Raji (cell line): ENCODE data around the gene STEAP1B.

Experiments used
- POLR2A ChIP-seq: IDR thresholded peaks from 2 replicates; pipeline ENCODE4 v1.6.1; 2011; ENCODE audit warnings: low read depth, low read length, control low read depth; ENCODE audit not compliant: insufficient read depth

Gene STEAP1B

GRCh38 chr7:22447762-22448161, 52.2 kb downstream of the STEAP1B start:
- TF ChIP-seq POLR2A = no peak

DNA sequence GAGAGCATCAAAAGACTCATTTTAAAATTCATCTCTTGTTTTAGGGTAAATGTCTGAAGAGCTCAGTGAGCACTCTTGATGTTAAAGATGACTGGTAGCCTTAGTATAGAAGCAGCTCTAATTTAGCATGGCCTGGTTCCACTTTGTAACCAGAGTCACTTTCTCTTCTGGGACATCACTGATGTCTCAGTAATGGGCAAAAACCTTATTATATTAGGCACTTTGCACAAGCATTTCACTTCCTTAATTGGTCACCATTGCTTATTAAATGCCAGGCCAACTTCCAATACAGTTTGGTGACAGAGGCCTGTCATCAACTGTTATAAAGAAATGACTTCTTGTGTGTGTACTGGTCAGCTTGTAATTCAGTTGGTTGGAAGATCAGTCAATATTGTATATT, 53.0 kb downstream of the STEAP1B start:
- no peak for TF ChIP-seq POLR2A

GRCh38 chr7:22445853-22446252, 54.1 kb downstream of the STEAP1B start:
- TF ChIP-seq POLR2A = no peak

- no peak for TF ChIP-seq POLR2A
Measured at GRCh38 chr7:22445140-22445743, 54.7 kb downstream of the STEAP1B start.

- no peak for TF ChIP-seq POLR2A
Measured at GRCh38 chr7:22444181-22444971, 55.6 kb downstream of the STEAP1B start.

DNA sequence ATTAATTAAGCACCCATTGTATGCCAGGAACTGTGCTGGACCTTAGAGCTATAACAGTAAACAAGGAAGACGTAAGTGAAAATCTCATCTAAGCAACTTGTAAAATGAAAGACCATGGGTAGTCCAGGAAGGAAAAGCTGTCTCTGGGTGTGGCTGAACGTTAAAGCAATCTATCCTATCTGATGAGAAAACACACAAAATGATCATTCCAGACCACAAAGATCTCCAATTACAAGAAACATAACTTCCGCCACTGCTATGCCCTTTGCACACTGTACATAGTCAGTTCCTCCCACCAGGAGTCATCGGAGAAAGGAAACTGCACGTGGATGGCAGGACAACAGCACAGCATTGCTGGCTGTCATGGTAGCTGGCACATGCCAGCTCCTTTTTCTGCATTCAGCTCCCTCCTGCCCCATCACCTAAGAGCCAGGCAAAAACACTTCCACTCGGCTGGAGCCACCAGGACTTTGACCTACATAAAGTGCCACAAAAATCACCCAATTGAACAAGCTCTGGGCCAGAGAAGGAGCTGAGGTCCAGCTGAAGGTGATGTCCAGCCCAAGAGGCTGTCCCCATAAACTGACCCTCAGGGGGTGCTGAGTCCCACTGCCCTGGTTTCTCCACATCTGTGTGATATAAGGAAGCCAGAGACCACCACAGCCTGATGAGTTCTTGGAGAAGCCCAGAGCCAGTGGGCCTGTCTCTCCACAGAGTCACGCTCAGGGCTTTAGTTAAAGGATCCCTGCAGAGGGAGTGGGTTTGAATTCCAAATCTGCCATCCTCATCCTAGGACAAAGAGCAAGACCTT, 56.4 kb downstream of the STEAP1B start:
- no peak for TF ChIP-seq POLR2A

- TF ChIP-seq POLR2A = no peak
Measured at GRCh38 chr7:22442882-22443369, 57.1 kb downstream of the STEAP1B start.

GRCh38 chr7:22442187-22442881, 57.7 kb downstream of the STEAP1B start:
- no peak for TF ChIP-seq POLR2A

DNA sequence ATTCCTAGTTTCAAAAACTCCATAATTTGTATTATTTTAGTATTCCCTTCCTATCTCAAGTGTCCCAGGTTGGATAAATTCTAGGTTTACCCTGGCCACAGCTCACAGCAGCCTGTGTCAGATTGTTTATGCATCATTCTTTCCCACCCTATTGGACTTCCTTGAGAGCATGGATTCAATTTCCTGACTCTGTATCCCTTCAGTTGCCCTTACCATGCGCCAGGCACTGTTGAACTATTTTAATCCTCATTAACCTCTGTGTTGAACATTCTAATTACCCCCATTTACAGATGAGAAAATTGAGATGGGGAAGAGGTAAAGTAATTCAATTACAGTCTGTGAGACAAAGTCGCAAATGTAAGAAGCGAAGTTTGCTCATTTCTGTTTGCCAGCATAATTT, 58.8 kb downstream of the STEAP1B start:
- TF ChIP-seq POLR2A = no peak

GRCh38 chr7:22438994-22439393, 61.0 kb downstream of the STEAP1B start:
- TF ChIP-seq POLR2A = no peak

DNA sequence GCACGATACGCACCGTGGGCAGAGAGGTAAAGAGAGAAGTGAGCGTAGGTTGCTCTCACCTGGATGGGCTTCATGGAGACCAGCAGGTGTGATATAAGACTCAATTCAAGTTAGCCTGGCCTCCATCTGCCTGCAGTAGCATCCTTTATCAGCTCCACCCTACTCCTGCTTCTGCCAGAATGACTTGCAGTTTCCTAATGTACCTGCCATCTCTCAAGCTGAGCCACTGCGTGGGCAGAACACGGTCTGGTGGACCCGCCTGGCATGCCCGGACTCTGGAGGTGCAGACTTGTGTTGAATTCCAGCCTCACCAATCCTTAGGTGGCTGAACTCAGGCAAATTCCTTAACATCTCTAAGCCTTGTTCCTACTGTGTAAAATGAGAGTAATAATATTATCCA, 64.3 kb downstream of the STEAP1B start:
- no peak for TF ChIP-seq POLR2A

GRCh38 chr7:22435105-22435504, 64.9 kb downstream of the STEAP1B start:
- no peak for TF ChIP-seq POLR2A

GRCh38 chr7:22433710-22434460, 66.1 kb downstream of the STEAP1B start:
- no peak for TF ChIP-seq POLR2A

DNA sequence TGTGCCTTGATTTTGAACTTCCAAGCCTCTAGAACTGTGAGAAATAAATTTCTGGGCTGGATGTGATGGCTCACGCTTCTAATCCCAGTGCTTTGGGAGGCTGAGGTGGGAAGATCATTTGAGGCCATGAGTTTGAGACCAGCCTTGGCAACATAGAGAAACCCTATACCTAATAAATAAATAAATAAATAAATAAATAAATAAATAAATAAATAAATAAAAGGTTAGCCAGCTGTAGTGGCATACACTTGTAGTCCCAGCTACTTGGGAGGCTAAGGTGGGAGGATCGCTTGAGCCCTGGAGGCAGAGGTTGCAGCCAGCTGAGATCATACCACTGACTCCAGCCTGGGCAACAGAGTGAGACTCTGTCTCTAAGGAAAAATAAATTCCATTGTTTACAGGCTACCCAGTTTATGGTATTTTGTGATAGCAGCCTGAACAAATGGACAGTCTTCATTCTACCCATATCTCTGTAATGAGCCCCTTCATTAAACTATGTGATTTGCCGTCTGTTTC, 67.7 kb downstream of the STEAP1B start:
- no peak for TF ChIP-seq POLR2A
